Mesenchymal stem cell (in vitro differentiated cells and primary cell): ENCODE data around the gene EIF4EBP3. TPM values are rescaled to one million over a fixed set of nuclear protein-coding genes. Genes with fewer than 3 reads are reported as not detected.

Experiments
- DNase-seq: peaks from one replicate; pipeline ENCODE4 v3.0.0-alpha.2; 2013
- H2AFZ ChIP-seq: one replicate; pipeline ENCODE4 v1.6.1; 2013; ENCODE audit warnings: low read depth, mild to moderate bottlenecking, control low read depth, inconsistent platforms, low read length, moderate library complexity
- H2AK5ac ChIP-seq: 2 replicates; pipeline ENCODE4 v1.6.1; 2013; ENCODE audit warnings: low read length, moderate library complexity, mild to moderate bottlenecking, inconsistent platforms; ENCODE audit not compliant: severe bottlenecking
- H2BK120ac ChIP-seq: one replicate; pipeline ENCODE4 v1.6.1; 2013; ENCODE audit warnings: low read depth, mild to moderate bottlenecking, inconsistent platforms, low read length, moderate library complexity
- H2BK12ac ChIP-seq, 2 experiments: one replicate each; pipeline ENCODE4 v1.6.1; 2013; ENCODE audit warnings: inconsistent platforms in 2 of 2, low read length in 2 of 2, mild to moderate bottlenecking in 2 of 2, moderate library complexity in 2 of 2, control low read depth in 1 of 2
- H2BK15ac ChIP-seq: one replicate; pipeline ENCODE4 v1.6.1; 2013; ENCODE audit warnings: mild to moderate bottlenecking, low read depth, inconsistent platforms; ENCODE audit not compliant: poor library complexity, severe bottlenecking
- H2BK5ac ChIP-seq: 2 replicates; pipeline ENCODE4 v1.6.1; 2013; ENCODE audit warnings: low read depth, mild to moderate bottlenecking, low read length, control low read depth, inconsistent platforms; ENCODE audit not compliant: poor library complexity, severe bottlenecking
- H3K14ac ChIP-seq, 2 experiments: one replicate each; pipeline ENCODE4 v1.6.1; 2013; ENCODE audit warnings: inconsistent platforms in 2 of 2, low read length in 2 of 2, control low read depth in 1 of 2, mild to moderate bottlenecking in 1 of 2, moderate library complexity in 1 of 2
- H3K18ac ChIP-seq, 2 experiments: one replicate each; pipeline ENCODE4 v1.6.1; 2013; ENCODE audit warnings: inconsistent platforms in 2 of 2, low read length in 2 of 2, control low read depth in 1 of 2, low read depth in 1 of 2, mild to moderate bottlenecking in 1 of 2
- H3K23ac ChIP-seq, 2 experiments: one replicate each; pipeline ENCODE4 v1.6.1; 2013; ENCODE audit warnings: inconsistent platforms in 2 of 2, low read length in 2 of 2, mild to moderate bottlenecking in 2 of 2, moderate library complexity in 2 of 2, control low read depth in 1 of 2
- H3K27ac ChIP-seq: 2 replicates; pipeline ENCODE4 v1.5.1; 2013; ENCODE audit warnings: mild to moderate bottlenecking, moderate library complexity, low read length, control low read depth, inconsistent platforms; ENCODE audit not compliant: poor library complexity, severe bottlenecking
- H3K27me3 ChIP-seq, 2 experiments: 2 replicates each; pipeline versions ENCODE4 v1.6.1 to v1.7.0; 2013; ENCODE audit warnings: low read length in 2 of 2, mild to moderate bottlenecking in 2 of 2, moderate library complexity in 2 of 2, control low read depth in 1 of 2, inconsistent platforms in 1 of 2; ENCODE audit not compliant: control insufficient read depth in 1 of 2, insufficient read depth in 1 of 2
- H3K36me3 ChIP-seq, 2 experiments: 2 replicates each; pipeline versions ENCODE4 v1.6.1 to v1.7.0; 2013; ENCODE audit warnings: low read length in 2 of 2, control low read depth in 1 of 2, inconsistent platforms in 1 of 2, low read depth in 1 of 2, mild to moderate bottlenecking in 1 of 2; ENCODE audit not compliant: insufficient read depth in 2 of 2, control insufficient read depth in 1 of 2
- H3K4ac ChIP-seq, 2 experiments: one replicate each; pipeline ENCODE4 v1.6.1; 2013; ENCODE audit warnings: inconsistent platforms in 2 of 2, low read length in 2 of 2, mild to moderate bottlenecking in 2 of 2, moderate library complexity in 2 of 2, control low read depth in 1 of 2, low read depth in 1 of 2
- H3K4me1 ChIP-seq: 2 replicates; pipeline ENCODE4 v1.6.1; 2013; ENCODE audit warnings: low read depth, low read length, control low read depth; ENCODE audit not compliant: control insufficient read depth, insufficient read depth
- H3K4me2 ChIP-seq: 2 replicates; pipeline ENCODE4 v1.6.1; 2013; ENCODE audit warnings: low read length, mild to moderate bottlenecking, inconsistent platforms; ENCODE audit not compliant: poor library complexity, severe bottlenecking
- H3K4me3 ChIP-seq, 2 experiments: 2 replicates each; pipeline versions ENCODE4 v1.5.1 to v1.7.0; 2013; ENCODE audit warnings: low read length in 2 of 2, mild to moderate bottlenecking in 2 of 2, control low read depth in 1 of 2, low read depth in 1 of 2; ENCODE audit not compliant: insufficient read depth in 1 of 2
- H3K79me1 ChIP-seq: replicated peaks from 2 replicates; pipeline ENCODE4 v1.6.1; 2013; ENCODE audit warnings: mild to moderate bottlenecking, control low read depth, low read length, inconsistent platforms; ENCODE audit not compliant: poor library complexity, severe bottlenecking
- H3K9ac ChIP-seq: 2 replicates; pipeline ENCODE4 v1.7.0; 2013; ENCODE audit warnings: mild to moderate bottlenecking, low read length, moderate library complexity
- H3K9me3 ChIP-seq: 2 replicates; pipeline ENCODE4 v1.7.0; 2013; ENCODE audit warnings: mild to moderate bottlenecking, low read length; ENCODE audit not compliant: control insufficient read depth
- H4K8ac ChIP-seq: one replicate; pipeline ENCODE4 v1.6.1; 2013; ENCODE audit warnings: inconsistent platforms, mild to moderate bottlenecking, low read length, moderate library complexity
- H4K91ac ChIP-seq: one replicate; pipeline ENCODE4 v1.6.1; 2013; ENCODE audit warnings: mild to moderate bottlenecking, low read length, inconsistent platforms
- WGBS: methylation state at CpG from one replicate; pipeline ENCODE4 v1.1.7; 2013; ENCODE audit warnings: mixed read lengths; 5-methylcytosine and 5-hydroxymethylcytosine counted together
- polyA plus RNA-seq, 2 experiments: library from polyadenylated mRNA; stranded (reverse); fragments of 200-250 nt; gene quantifications; one replicate each; pipeline ENCODE4 v1.2.3, GENCODE V29; 2013

EIF4EBP3 gene
- polyA plus RNA-seq (2013, experiment 1 of 2), result 8.9 TPM
- polyA plus RNA-seq (2013, experiment 2 of 2), result 8.2 TPM

DNA sequence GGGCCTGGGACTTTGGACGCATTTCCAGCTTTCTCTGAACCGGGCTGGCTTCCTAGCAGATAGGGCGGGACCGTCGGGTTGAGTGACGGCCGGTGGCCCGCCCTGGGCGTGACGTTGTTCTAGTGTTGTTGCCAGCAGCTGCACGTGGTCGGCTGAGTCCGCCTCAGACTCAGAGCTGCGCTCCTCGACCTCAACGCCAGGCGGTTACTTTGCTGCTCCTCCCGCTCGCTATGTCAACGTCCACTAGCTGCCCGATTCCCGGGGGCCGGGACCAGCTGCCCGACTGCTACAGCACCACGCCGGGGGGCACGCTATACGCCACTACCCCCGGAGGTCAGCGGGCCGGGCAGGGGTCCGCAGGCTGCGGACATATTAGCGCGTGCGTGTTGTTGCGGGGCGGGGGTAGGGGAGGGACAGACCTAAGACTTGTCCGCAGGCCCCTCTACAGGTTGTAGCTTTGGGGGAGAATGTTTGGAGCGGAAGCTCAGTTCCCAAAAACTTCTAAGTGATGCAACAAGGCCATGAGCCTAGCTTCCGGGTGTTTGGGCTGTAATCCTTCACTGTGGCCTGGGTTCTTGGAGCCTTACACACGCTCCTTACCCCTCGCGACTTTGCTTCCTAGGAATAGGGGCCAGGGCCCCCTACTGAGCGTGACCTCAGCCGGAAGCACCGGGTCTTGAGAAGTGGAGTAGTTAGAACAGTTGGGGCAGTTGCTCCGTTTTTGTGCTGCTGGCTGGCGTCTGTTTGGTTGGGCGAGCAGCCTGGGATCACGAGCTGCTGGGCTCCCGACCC lies at the start of gene EIF4EBP3:
Gene EIF4EBP3 (plus strand): TSS at position 155 of the 792 bp plus-strand sequence. CDS start 76 bp downstream, at position 231.
- H3K36me3 ChIP-seq, result peaks cover 27 to 61% of the 10 kb centered on the region in 2 experiments
- DNase-seq, result peak; percentile 97
- H3K23ac ChIP-seq, result no peak within 1 kb of the TSS
- peak within 1 kb of the TSS; percentile 53 to 78 for H3K4me3 ChIP-seq
- H3K14ac ChIP-seq, result peak within 1 kb of the TSS in 1 of 2 experiments; percentile 6
- no peaks in the 10 kb centered on the region for H3K9me3 ChIP-seq
- H4K91ac ChIP-seq, result peak within 1 kb of the TSS; percentile 64
- H4K8ac ChIP-seq, result peak within 1 kb of the TSS; percentile 59
- WGBS, result 9% methylated on average over 52 of the region's 52 CpGs
- peaks cover 25% of the 10 kb centered on the region for H3K79me1 ChIP-seq
- no peak within 1 kb of the TSS for H2BK5ac ChIP-seq
- no peak within 1 kb of the TSS for H2BK120ac ChIP-seq
- peak within 1 kb of the TSS; percentile 59 to 68 for H3K18ac ChIP-seq
- H3K4ac ChIP-seq, result peak within 1 kb of the TSS; percentile 47 to 80
- peak within 1 kb of the TSS; percentile 54 for H2BK15ac ChIP-seq
- H2BK12ac ChIP-seq, result peak within 1 kb of the TSS; percentile 1 to 63
- no peak within 1 kb of the TSS for H2AFZ ChIP-seq
- peak within 1 kb of the TSS; percentile 66 for H3K27ac ChIP-seq
- peak within 1 kb of the TSS; percentile 48 for H3K4me2 ChIP-seq
- no peaks in the 10 kb centered on the region for H3K27me3 ChIP-seq
- H3K4me1 ChIP-seq, result peaks cover 26% of the 10 kb centered on the region
- peak within 1 kb of the TSS; percentile 95 for H3K9ac ChIP-seq
- peak within 1 kb of the TSS; percentile 31 for H2AK5ac ChIP-seq

DNA sequence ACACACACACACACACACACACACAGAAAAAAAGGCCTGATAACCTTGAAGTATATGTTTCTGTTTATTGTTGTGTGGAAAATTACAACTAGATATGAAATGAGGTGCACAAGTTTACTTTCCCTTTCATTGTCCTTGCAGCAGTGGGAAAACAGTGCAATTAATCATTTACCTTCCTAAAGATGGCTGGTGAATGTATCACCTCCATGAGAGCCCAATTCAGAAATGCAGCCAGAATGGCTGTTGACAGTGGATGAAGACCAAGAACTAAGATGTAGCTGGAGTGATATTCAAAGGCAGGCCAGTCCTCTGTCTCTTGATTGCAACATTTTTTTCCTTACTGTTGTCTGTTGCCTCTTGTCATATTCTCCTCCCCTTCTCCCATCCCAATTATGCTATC lies 49.6 kb upstream of the EIF4EBP3 start:
- Histone ChIP-seq H4K91ac (no peak overlapping the region), H2BK120ac (no peak overlapping the region), H2AFZ (no peak overlapping the region), H2BK12ac (no peak overlapping the region), H3K23ac (no peak overlapping the region), H3K14ac (no peak overlapping the region), H3K4ac (no peak overlapping the region), H3K4me3 (no peak overlapping the region), H2BK5ac (no peak overlapping the region), H4K8ac (no peak overlapping the region), H3K9me3 (no peaks in the 10 kb centered on the region), H2AK5ac (no peak overlapping the region), H2BK15ac (no peak overlapping the region), H3K18ac (no peak overlapping the region), H3K4me2 (peak overlapping the region; percentile 29), H3K36me3 (peaks cover 2 to 55% of the 10 kb centered on the region in 2 experiments), H3K9ac (no peak overlapping the region), H3K4me1 (no peaks in the 10 kb centered on the region), H3K79me1 (peaks cover 2% of the 10 kb centered on the region), H3K27me3 (no peaks in the 10 kb centered on the region), H3K27ac (no peak overlapping the region)
- no peak for DNase-seq

DNA sequence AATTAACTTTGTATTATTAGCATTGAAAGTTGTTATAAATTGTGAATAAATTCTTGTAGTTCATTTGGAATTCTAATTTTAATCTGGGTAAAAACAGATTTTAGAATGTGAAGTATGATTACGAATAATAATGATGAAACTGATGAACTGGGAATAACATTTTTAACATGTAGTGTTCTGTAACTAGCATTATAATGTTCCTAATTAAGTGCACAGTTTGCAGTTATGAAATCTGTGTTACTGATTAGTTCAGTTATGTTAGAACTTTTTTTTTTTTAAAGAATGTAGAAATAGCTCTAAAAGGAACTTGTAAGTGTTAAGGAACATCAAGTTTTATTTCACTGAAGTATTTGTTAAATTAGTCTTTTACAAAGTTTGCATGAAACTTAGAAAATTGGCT lies 48.9 kb upstream of the EIF4EBP3 start:
- Histone ChIP-seq H3K18ac (no peak overlapping the region), H2BK5ac (no peak overlapping the region), H3K4ac (no peak overlapping the region), H3K79me1 (peaks cover 3% of the 10 kb centered on the region), H3K4me2 (no peak overlapping the region), H4K91ac (no peak overlapping the region), H2AK5ac (no peak overlapping the region), H3K9me3 (no peaks in the 10 kb centered on the region), H3K4me1 (no peaks in the 10 kb centered on the region), H3K27ac (no peak overlapping the region), H3K23ac (no peak overlapping the region), H2BK120ac (no peak overlapping the region), H3K36me3 (peaks cover 0 to 54% of the 10 kb centered on the region in 2 experiments), H2AFZ (no peak overlapping the region), H2BK12ac (no peak overlapping the region), H3K27me3 (no peaks in the 10 kb centered on the region), H3K14ac (no peak overlapping the region), H3K9ac (no peak overlapping the region), H4K8ac (no peak overlapping the region), H3K4me3 (no peak overlapping the region), H2BK15ac (no peak overlapping the region)
- 100% methylated on average over 1 of the region's 1 CpG for WGBS
- DNase-seq, result no peak

DNA sequence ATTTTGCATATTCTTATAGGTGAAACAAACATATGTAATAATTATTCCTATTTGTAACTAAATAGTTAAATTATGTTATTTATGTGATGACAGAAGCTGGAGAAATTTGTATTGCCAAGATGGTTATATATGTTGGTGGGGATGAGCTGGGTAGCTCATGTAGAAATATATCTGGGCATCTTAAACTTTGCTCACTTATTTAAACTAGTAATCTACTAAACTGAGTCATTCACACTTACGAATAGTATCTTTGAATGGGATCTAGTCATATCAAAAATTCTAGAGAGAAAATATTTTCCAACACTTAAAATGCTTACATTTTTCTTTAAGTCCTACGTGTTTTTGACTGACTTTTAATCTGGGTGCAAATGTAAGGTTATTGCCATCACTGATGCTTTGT lies 44.6 kb upstream of the EIF4EBP3 start:
- Histone ChIP-seq H2BK15ac (no peak overlapping the region), H3K4me2 (no peak overlapping the region), H3K27me3 (no peaks in the 10 kb centered on the region), H3K4me3 (no peak overlapping the region), H4K91ac (no peak overlapping the region), H2AK5ac (no peak overlapping the region), H2BK120ac (no peak overlapping the region), H3K9ac (no peak overlapping the region), H2BK5ac (no peak overlapping the region), H3K23ac (no peak overlapping the region), H3K36me3 (peaks cover 9 to 61% of the 10 kb centered on the region in 2 experiments), H3K79me1 (peaks cover 12% of the 10 kb centered on the region), H2AFZ (no peak overlapping the region), H3K18ac (no peak overlapping the region), H2BK12ac (no peak overlapping the region), H3K9me3 (no peaks in the 10 kb centered on the region), H3K4me1 (no peaks in the 10 kb centered on the region), H4K8ac (no peak overlapping the region), H3K4ac (no peak overlapping the region), H3K27ac (no peak overlapping the region), H3K14ac (no peak overlapping the region)
- no peak for DNase-seq
- 100% methylated on average over 1 of the region's 2 CpGs for WGBS
